GM12878 (cell line): ENCODE measurements around the gene CD2BP2. TPM values are rescaled to one million over a fixed set of nuclear protein-coding genes. Genes with fewer than 3 reads are reported as not detected.

Source experiments
- ATAC-seq: fragments of 200-7000 bp; cut with Tn5 transposase; 3 replicates; pipeline ENCODE4 v1.9.1; 2020; ENCODE audit warnings: mild to moderate bottlenecking, moderate library complexity
- BruUV-seq: library from RNA; stranded (reverse); fragments of 400-500 nt; replicated peaks from 2 replicates; lab custom pipeline; 2021; lab: Mats Ljungman, UMichigan
- CTCF ChIA-PET: fragments of 300-600 bp; sonication (Branson Sonifier 250); formaldehyde crosslinking; extraction: SDS; loops from one replicate; lab custom pipeline; 2021; ENCODE audit warnings: inconsistent platforms; lab: Yijun Ruan, JAX
- POLR2A ChIA-PET: fragments of 350-600 bp; formaldehyde crosslinking; extraction: SDS; loops from one replicate; lab custom pipeline; 2021; ENCODE audit warnings: inconsistent platforms; lab: Charles Lee
- RAD21 ChIA-PET: fragments of 300-600 bp; sonication (Branson Sonifier 250); formaldehyde crosslinking; loops from one replicate; lab custom pipeline; 2023; ENCODE audit warnings: antibody characterized with exemption; ENCODE audit not compliant: unreplicated experiment; lab: Charles Lee
- SMC1A ChIA-PET: fragments of 300-600 bp; sonication (Branson Sonifier 250); formaldehyde crosslinking; loops from one replicate; lab custom pipeline; 2023; ENCODE audit not compliant: unreplicated experiment, uncharacterized antibody; lab: Charles Lee
- DNase-seq: peaks from one replicate; pipeline ENCODE4 v3.0.0-alpha.2; 2011; ENCODE audit warnings: low read depth, low spot score
- FAIRE-seq: peaks from 3 replicates; lab custom pipeline; 2011; peaks lifted over from hg19 to GRCh38; lab: Jason Lieb, UNC
- H2AFZ ChIP-seq: 2 replicates; pipeline ENCODE4 v1.6.0; 2011; ENCODE audit warnings: low read depth, low read length, control low read depth; ENCODE audit not compliant: control insufficient read depth
- H3K27ac ChIP-seq: 2 replicates; pipeline ENCODE4 v1.5.1; 2011; ENCODE audit warnings: control low read depth; ENCODE audit not compliant: control insufficient read depth, insufficient read depth
- H3K27me3 ChIP-seq, 2 experiments: replicated peaks in 1 of 2; 2 replicates each; pipeline versions ENCODE4 v1.6.0 to v1.6.1; 2011; ENCODE audit warnings: low read length in 1 of 2; ENCODE audit not compliant: control insufficient read depth in 2 of 2, insufficient read depth in 2 of 2
- H3K36me3 ChIP-seq, 2 experiments: 2 replicates each; pipeline ENCODE4 v1.5.1; 2011; ENCODE audit warnings: low read length in 1 of 2; ENCODE audit not compliant: control insufficient read depth in 2 of 2, insufficient read depth in 2 of 2
- H3K4me1 ChIP-seq: 2 replicates; pipeline ENCODE4 v1.6.1; 2011; ENCODE audit warnings: mild to moderate bottlenecking, low read length, moderate library complexity, mixed read lengths; ENCODE audit not compliant: control insufficient read depth, insufficient read depth
- H3K4me2 ChIP-seq: 2 replicates; pipeline ENCODE4 v1.6.0; 2011; ENCODE audit warnings: control low read depth; ENCODE audit not compliant: control insufficient read depth, insufficient read depth
- H3K4me3 ChIP-seq: fragments of 200-600 bp; sonication (generic); 2 replicates; pipeline ENCODE4 v1.5.1; 2016
- H3K79me2 ChIP-seq: 2 replicates; pipeline ENCODE4 v1.6.0; 2011; ENCODE audit warnings: low read length; ENCODE audit not compliant: control insufficient read depth, insufficient read depth
- H3K9ac ChIP-seq: 2 replicates; pipeline ENCODE4 v1.8.0; 2011; ENCODE audit warnings: low read length, control low read depth, mixed read lengths; ENCODE audit not compliant: control insufficient read depth, insufficient read depth
- H3K9me3 ChIP-seq: replicated peaks from 3 replicates; pipeline ENCODE4 v1.5.1; 2011; ENCODE audit warnings: mild to moderate bottlenecking, low read length; ENCODE audit not compliant: control insufficient read depth, insufficient read depth
- H4K20me1 ChIP-seq: 2 replicates; pipeline ENCODE4 v1.6.0; 2011; ENCODE audit not compliant: control insufficient read depth, insufficient read depth
- CEBPB ChIP-seq, 2 experiments: fragments of 150-350 bp in 1 of 2; IDR thresholded peaks; 2 replicates each; pipeline ENCODE4 v1.6.1; 2012 to 2014; ENCODE audit warnings: low read depth in 2 of 2, low read length in 2 of 2, borderline replicate concordance in 1 of 2, inconsistent platforms in 1 of 2
- CREB1 ChIP-seq: IDR thresholded peaks from 2 replicates; pipeline ENCODE4 v1.6.1; 2012; ENCODE audit warnings: low read depth, mild to moderate bottlenecking, inconsistent platforms
- IRF4 ChIP-seq: IDR thresholded peaks from 2 replicates; pipeline ENCODE4 v1.6.1; 2011; ENCODE audit warnings: low read depth, low read length
- MTA3 ChIP-seq: IDR thresholded peaks from 2 replicates; pipeline ENCODE4 v1.6.1; 2012; ENCODE audit warnings: low read length, inconsistent platforms, borderline replicate concordance
- POLR2AphosphoS5 ChIP-seq: IDR thresholded peaks from 2 replicates; pipeline ENCODE4 v1.6.1; 2011; ENCODE audit warnings: mild to moderate bottlenecking, low read length, inconsistent platforms
- RAD21 ChIP-seq: IDR thresholded peaks from 2 replicates; pipeline ENCODE4 v1.6.1; 2011; ENCODE audit warnings: mild to moderate bottlenecking, low read depth, low read length, moderate library complexity; ENCODE audit not compliant: insufficient read depth
- RB1 ChIP-seq: fragments of 450-650 bp; formaldehyde crosslinking; IDR thresholded peaks from 2 replicates; pipeline ENCODE4 v1.6.1; 2017; ENCODE audit warnings: mild to moderate bottlenecking, borderline replicate concordance
- RFX5 ChIP-seq: IDR thresholded peaks from 2 replicates; pipeline ENCODE4 v1.6.1; 2011; ENCODE audit warnings: low read depth, low read length, improper control_type of control experiment
- SMAD1 ChIP-seq: fragments of 450-650 bp; IDR thresholded peaks from 2 replicates; pipeline ENCODE4 v1.6.1; 2018; ENCODE audit warnings: mild to moderate bottlenecking, low read depth; ENCODE audit not compliant: partially characterized antibody
- ZNF384 ChIP-seq: IDR thresholded peaks from 2 replicates; pipeline ENCODE4 v1.6.1; 2012; ENCODE audit warnings: low read depth, mild to moderate bottlenecking, low read length, improper control_type of control experiment, borderline replicate concordance
- ZSCAN29 ChIP-seq: fragments of 450-650 bp; IDR thresholded peaks from 2 replicates; pipeline ENCODE4 v1.6.1; 2017; ENCODE audit warnings: mild to moderate bottlenecking, moderate library complexity
- WGBS: methylation state at CpG from one replicate; pipeline ENCODE4 v1.1.6; 2016; ENCODE audit warnings: low lambda C conversion rate; ENCODE audit not compliant: insufficient replicate concordance, insufficient coverage; ENCODE audit errors: missing lambda C conversion rate; 5-methylcytosine and 5-hydroxymethylcytosine counted together
- in situ Hi-C: fragments of 300-500 bp; cut with MboI; formaldehyde crosslinking; loops from 9 replicates; pipeline ENCODE4 v1.14.3; 2018; ENCODE audit warnings: mixed read lengths
- intact Hi-C: fragments of 100-400 bp; cut with micrococcal nuclease; formaldehyde crosslinking; loops from one replicate; pipeline ENCODE4 v1.14.2; 2022; ENCODE audit not compliant: unreplicated experiment
- polyA plus RNA-seq, 11 experiments: library from polyadenylated mRNA; depleted of rRNA in 4 of 11; unstranded in 6 of 11; stranded (reverse) in 5 of 11; fragments of >200 nt; fragmentation: Nextera tagmentation in 4 of 11; fragmentation: Illumina TruSeq in 1 of 11; extraction: Ambion mirVana in 4 of 11; extraction: Trizol in 1 of 11; gene quantifications; 1 replicate in 1 of 11; 2 replicates in 10 of 11; pipeline versions ENCODE4 v1.2.1 to v1.2.3, GENCODE V29; 2011 to 2016; ENCODE audit warnings: inconsistent platforms in 2 of 11, missing spikeins in 2 of 11, low read depth in 1 of 11
- total RNA-seq, 4 experiments: library from RNA; depleted of rRNA in 3 of 4; stranded (reverse); fragments of >200 nt in 3 of 4; fragmentation: Illumina TruSeq in 1 of 4; extraction: Trizol in 1 of 4; gene quantifications; 2 replicates each; pipeline versions ENCODE4 v1.2.1 to v1.2.3, GENCODE V29; 2013 to 2021
- TF ChIP-seq, protein P1 (sequence below): fragments of 450-650 bp; IDR thresholded peaks from 2 replicates; pipeline ENCODE4 v1.6.1; 2017; ENCODE audit warnings: mild to moderate bottlenecking, low read depth, inconsistent platforms; ENCODE audit not compliant: poor library complexity, severe bottlenecking

The CD2BP2 gene
- total and polyA plus RNA-seq, 10 of the 15 experiments (the other 5 are each of a cell fraction or from before 2014, with no cell fraction given) = 3.3 to 47.9 (median 31.8) TPM

DNA sequence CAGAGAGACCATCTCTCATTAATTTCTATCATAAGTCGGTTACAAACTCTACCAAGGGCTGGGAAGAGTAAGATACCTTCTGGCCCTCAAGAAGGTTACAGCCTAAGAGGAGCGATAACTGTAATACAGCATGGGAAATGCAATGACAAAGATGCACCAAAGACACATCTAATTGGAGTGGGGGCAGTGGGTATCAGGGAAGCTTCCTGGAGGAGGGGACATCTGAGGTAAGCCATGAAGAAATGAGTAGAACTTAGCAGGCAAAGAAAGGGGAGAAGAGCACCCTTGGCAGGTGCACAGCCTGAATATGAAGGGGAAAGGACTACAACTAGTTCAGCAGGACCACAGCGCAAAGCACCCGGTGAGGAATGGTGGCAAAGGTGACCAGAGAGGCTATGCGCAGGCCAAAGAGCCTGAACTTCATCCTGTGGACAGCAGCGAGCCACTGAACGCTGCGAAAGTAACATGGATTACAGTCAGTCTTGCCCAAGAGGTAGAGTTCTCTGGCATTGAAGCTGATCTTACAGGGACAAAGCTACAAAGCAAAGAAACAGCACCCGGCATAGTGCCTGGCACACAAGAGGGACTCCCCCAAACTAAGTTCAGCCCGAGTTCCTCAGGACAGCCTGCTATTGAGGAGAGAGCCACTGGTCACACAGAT lies 12.4 kb upstream of the CD2BP2 start (continued):
- TF ChIP-seq SMAD1 (no peak), CREB1 (no peak), IRF4 (no peak), MTA3 (no peak)

DNA sequence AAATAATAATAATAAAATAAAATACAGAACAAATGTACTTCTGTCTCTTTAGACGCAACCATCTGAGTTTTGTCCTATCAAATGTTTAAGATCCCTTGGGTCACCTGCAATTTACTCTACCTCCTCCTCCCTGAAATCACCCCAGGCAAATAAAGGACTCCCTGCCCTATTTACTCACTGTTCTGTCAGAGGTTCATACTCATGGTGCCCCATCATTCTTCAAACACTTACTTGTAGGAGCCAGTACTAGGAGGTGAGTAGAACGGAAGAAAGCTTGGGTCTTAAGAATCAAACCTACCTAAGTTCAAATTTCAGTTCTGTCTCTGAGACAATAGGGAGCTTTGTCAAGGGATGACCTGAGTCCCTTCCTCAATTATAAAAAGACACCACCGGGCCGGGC lies 11.4 kb upstream of the CD2BP2 start:
- TF ChIP-seq, protein P1, sequence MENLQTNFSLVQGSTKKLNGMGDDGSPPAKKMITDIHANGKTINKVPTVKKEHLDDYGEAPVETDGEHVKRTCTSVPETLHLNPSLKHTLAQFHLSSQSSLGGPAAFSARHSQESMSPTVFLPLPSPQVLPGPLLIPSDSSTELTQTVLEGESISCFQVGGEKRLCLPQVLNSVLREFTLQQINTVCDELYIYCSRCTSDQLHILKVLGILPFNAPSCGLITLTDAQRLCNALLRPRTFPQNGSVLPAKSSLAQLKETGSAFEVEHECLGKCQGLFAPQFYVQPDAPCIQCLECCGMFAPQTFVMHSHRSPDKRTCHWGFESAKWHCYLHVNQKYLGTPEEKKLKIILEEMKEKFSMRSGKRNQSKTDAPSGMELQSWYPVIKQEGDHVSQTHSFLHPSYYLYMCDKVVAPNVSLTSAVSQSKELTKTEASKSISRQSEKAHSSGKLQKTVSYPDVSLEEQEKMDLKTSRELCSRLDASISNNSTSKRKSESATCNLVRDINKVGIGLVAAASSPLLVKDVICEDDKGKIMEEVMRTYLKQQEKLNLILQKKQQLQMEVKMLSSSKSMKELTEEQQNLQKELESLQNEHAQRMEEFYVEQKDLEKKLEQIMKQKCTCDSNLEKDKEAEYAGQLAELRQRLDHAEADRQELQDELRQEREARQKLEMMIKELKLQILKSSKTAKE = no peak
- TF ChIP-seq ZNF384 (no peak), RFX5 (no peak), RAD21 (no peak), RB1 (no peak), CEBPB (IDR thresholded peaks at IDR 0.05; ENCODE audit: borderline replicate concordance in 1 of 2, low read depth in 2 of 2, low read length in 2 of 2) (no peak), POLR2AphosphoS5 (no peak), ZSCAN29 (no peak)
- DNase-seq (no peak), FAIRE-seq (no peak), ATAC-seq (no peak)
- no peaks in the 10 kb centered on the region for H3K9me3 ChIP-seq
- no peak overlapping the region for H2AFZ ChIP-seq
- peak overlapping the region; percentile 97; the same call in 1 of the 2 replicates for H3K4me3 ChIP-seq
- no peaks in the 10 kb centered on the region for H3K27me3 ChIP-seq
- ChIA-PET SMC1A (interaction anchor here (0.9 to 3.5 kb wide), 6 partner anchors 10 to 71 kb away, joined by 3 to 15 read pairs (median 3); partner anchors contain the start of gene ZNF771), CTCF (interaction anchor here (0.7 to 9.0 kb wide), 4 partner anchors 43 to 393 kb away, joined by 3 to 70 read pairs (median 8); partner anchors contain the start of genes TAOK2, TBX6 and ZNF771), RAD21 (interaction anchor here (0.7 to 1.4 kb wide), 3 partner anchors 10 to 43 kb away, joined by 3 to 5 read pairs (median 4); partner anchors contain the start of gene CD2BP2), POLR2A (interaction anchor here (1.0 to 1.5 kb wide), 4 partner anchors 8 to 311 kb away, joined by 3 to 6 read pairs (median 4); no protein-coding TSS in a partner anchor)
- BruUV-seq = no TSS peak
- intact Hi-C loops (no loop called here), in situ Hi-C loops (no loop called here)
- peaks cover 17% of the 10 kb centered on the region for H4K20me1 ChIP-seq
- H3K79me2 ChIP-seq = peaks cover 35% of the 10 kb centered on the region
- no peak overlapping the region for H3K27ac ChIP-seq
- peaks cover 10% of the 10 kb centered on the region for H3K4me1 ChIP-seq
- peaks cover 4 to 15% of the 10 kb centered on the region in 2 experiments for H3K36me3 ChIP-seq
- H3K4me2 ChIP-seq = peak overlapping the region; percentile 17; the same call in 1 of the 2 replicates
- WGBS = 87% methylated on average over 4 of the region's 4 CpGs
- no peak overlapping the region for H3K9ac ChIP-seq
